Suprapubic skin (tissue), 4 donors: ENCODE measurements around the gene BUD23. TPM values are rescaled to one million over a fixed set of nuclear protein-coding genes. Genes with fewer than 3 reads are reported as not detected.

ENCODE experiments used
- DNase-seq, 2 donors: peaks; one replicate each; pipeline ENCODE4 v3.0.0-alpha.2; 2019; ENCODE audit warnings: low spot score in 2 of 2
- H3K27ac ChIP-seq: fragments of 200-600 bp; sonication (generic); one replicate; pipeline ENCODE4 v1.5.1; 2019
- H3K27me3 ChIP-seq: fragments of 200-600 bp; sonication (generic); one replicate; pipeline ENCODE4 v1.5.1; 2019
- H3K36me3 ChIP-seq: fragments of 200-600 bp; sonication (generic); one replicate; pipeline ENCODE4 v1.5.1; 2019
- H3K4me1 ChIP-seq: fragments of 200-600 bp; sonication (generic); one replicate; pipeline ENCODE4 v1.5.1; 2019
- H3K4me3 ChIP-seq: fragments of 200-600 bp; sonication (generic); one replicate; pipeline ENCODE4 v1.5.1; 2019; ENCODE audit warnings: mild to moderate bottlenecking
- H3K9me3 ChIP-seq: fragments of 200-600 bp; sonication (generic); one replicate; pipeline ENCODE4 v1.5.1; 2019
- EP300 ChIP-seq: sonication (generic); formaldehyde crosslinking; IDR thresholded peaks from one replicate; pipeline ENCODE4 v1.6.1; 2017; ENCODE audit warnings: antibody characterized with exemption
- POLR2A ChIP-seq, 2 donors: fragments of 450-650 bp; IDR thresholded peaks; one replicate each; pipeline ENCODE4 v1.6.1; 2017; ENCODE audit warnings: antibody characterized with exemption in 2 of 2, mild to moderate bottlenecking in 2 of 2, moderate library complexity in 2 of 2
- POLR2AphosphoS5 ChIP-seq, 3 donors: sonication (generic); formaldehyde crosslinking; IDR thresholded peaks; one replicate each; pipeline ENCODE4 v1.6.1; 2017; ENCODE audit warnings: antibody characterized with exemption in 3 of 3
- WGBS: methylation state at CpG from one replicate; pipeline ENCODE4 v1.1.5; 2018; 5-methylcytosine and 5-hydroxymethylcytosine counted together
- total RNA-seq, 4 donors: library from RNA; depleted of rRNA; stranded (reverse); fragments of >200 nt; gene quantifications; one replicate each; pipeline ENCODE4 v1.1.0, GENCODE V29; 2016
- TF ChIP-seq, protein P1 (sequence below), 2 donors: fragments of 200-600 bp in 1 of 2; fragments of 450-650 bp in 1 of 2; sonication (generic) in 1 of 2; IDR thresholded peaks; one replicate each; pipeline ENCODE4 v1.5.1; 2016 to 2019; ENCODE audit warnings: antibody characterized with exemption in 2 of 2, mild to moderate bottlenecking in 1 of 2, moderate library complexity in 1 of 2

BUD23 gene
- total RNA-seq, 4 donors from 2014 or later = 48.1 to 65.8 (median 53.8) TPM

DNA sequence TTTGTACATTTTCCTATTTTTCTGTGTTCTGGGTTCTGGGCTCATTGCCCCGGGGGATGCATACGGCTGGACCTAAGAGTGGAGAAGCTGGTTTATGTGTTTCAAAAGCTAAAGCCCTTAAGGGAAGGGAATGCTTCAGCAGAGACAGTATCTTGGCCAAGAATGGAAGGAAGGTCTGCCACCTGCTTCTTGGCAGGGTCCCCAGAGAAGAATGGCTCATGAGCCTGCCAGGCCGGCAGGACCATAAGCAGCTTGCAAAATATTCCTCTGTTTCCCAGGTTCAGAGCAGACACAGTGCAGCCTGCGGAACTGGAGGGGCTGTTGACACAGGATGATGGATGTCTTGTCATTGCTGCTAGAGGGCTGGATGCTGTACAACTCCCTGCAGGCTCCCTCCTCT is 63.0 kb downstream of the BUD23 start:
- Histone ChIP-seq H3K36me3 (no peaks in the 10 kb centered on the region), H3K27me3 (no peaks in the 10 kb centered on the region), H3K9me3 (no peaks in the 10 kb centered on the region), H3K4me1 (peaks cover 12% of the 10 kb centered on the region), H3K27ac (peak overlapping the region; percentile 38), H3K4me3 (no peak overlapping the region)
- TF ChIP-seq, protein P1, sequence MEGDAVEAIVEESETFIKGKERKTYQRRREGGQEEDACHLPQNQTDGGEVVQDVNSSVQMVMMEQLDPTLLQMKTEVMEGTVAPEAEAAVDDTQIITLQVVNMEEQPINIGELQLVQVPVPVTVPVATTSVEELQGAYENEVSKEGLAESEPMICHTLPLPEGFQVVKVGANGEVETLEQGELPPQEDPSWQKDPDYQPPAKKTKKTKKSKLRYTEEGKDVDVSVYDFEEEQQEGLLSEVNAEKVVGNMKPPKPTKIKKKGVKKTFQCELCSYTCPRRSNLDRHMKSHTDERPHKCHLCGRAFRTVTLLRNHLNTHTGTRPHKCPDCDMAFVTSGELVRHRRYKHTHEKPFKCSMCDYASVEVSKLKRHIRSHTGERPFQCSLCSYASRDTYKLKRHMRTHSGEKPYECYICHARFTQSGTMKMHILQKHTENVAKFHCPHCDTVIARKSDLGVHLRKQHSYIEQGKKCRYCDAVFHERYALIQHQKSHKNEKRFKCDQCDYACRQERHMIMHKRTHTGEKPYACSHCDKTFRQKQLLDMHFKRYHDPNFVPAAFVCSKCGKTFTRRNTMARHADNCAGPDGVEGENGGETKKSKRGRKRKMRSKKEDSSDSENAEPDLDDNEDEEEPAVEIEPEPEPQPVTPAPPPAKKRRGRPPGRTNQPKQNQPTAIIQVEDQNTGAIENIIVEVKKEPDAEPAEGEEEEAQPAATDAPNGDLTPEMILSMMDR (IDR thresholded peaks at IDR 0.05) = no peak
- TF ChIP-seq POLR2AphosphoS5 (IDR thresholded peaks at IDR 0.05) (no peak), EP300 (no peak), POLR2A (IDR thresholded peaks at IDR 0.05) (no peak)
- no peak for DNase-seq
- WGBS = 48% methylated on average over 4 of the region's 4 CpGs

Other genes with a start within 250 kb of the BUD23 start
- gene FZD9, start 249.8 kb upstream of the BUD23 start, total RNA-seq = 1 to 10 TPM in 2 of 4 donors, under 1 TPM in 2; 0.47 to 2.1 (median 1.3) TPM
- 10 to 100 TPM; 27.9 to 36.7 (median 29.6) TPM for gene BAZ1B, start 161.3 kb upstream of the BUD23 start, total RNA-seq
- gene BCL7B, start 125.9 kb upstream of the BUD23 start, total RNA-seq = 10 to 100 TPM; 33.4 to 55.4 (median 46.1) TPM
- 10 to 100 TPM; 23.3 to 43.3 (median 40.8) TPM for gene TBL2, start 105.0 kb upstream of the BUD23 start, total RNA-seq
- gene MLXIPL, start 59.1 kb upstream of the BUD23 start, total RNA-seq = 1 to 10 TPM; 1.9 to 9.3 (median 2.7) TPM
- 1 to 10 TPM; 1.9 to 3.5 (median 2.1) TPM for gene VPS37D, start 15.8 kb upstream of the BUD23 start, total RNA-seq
- gene DNAJC30, start 144 bp upstream of the BUD23 start, total RNA-seq = 1 to 10 TPM; 4.4 to 4.9 (median 4.8) TPM
- gene STX1A, start 36.1 kb downstream of the BUD23 start, total RNA-seq = 1 to 10 TPM; 3.3 to 6.0 (median 4.3) TPM
- 10 to 100 TPM; 15.2 to 39.4 (median 23.7) TPM for gene ABHD11, start 55.2 kb downstream of the BUD23 start, total RNA-seq
- gene CLDN3, start 86.7 kb downstream of the BUD23 start, total RNA-seq = 10 to 100 TPM in 2 of 4 donors, 1 to 10 TPM in 2; 4.6 to 19.4 (median 12.0) TPM
- gene CLDN4, start 147.4 kb downstream of the BUD23 start, total RNA-seq = 100 to 1,000 TPM in 3 of 4 donors, 10 to 100 TPM in 1; 82.6 to 389 (median 254) TPM
- gene METTL27, start 158.9 kb downstream of the BUD23 start, total RNA-seq = 1 to 10 TPM in 3 of 4 donors, not detected in 1; 2.0 to 6.8 (median 2.9) TPM
- not detected for gene TMEM270, start 177.6 kb downstream of the BUD23 start, total RNA-seq